NCI-H128 (cell line): ENCODE results near the gene H3-3A.
"Not testable (repeated sequence)": the region's sequence is repeated elsewhere in the genome, so short reads cannot be mapped to it uniquely, and the experiment has no call there.

ENCODE experiments used
- DNase-seq: peaks from one replicate; lab custom pipeline; 2025; ENCODE audit not compliant: unreplicated experiment; lab: John Stamatoyannopoulos, UW

Gene H3-3A

DNA sequence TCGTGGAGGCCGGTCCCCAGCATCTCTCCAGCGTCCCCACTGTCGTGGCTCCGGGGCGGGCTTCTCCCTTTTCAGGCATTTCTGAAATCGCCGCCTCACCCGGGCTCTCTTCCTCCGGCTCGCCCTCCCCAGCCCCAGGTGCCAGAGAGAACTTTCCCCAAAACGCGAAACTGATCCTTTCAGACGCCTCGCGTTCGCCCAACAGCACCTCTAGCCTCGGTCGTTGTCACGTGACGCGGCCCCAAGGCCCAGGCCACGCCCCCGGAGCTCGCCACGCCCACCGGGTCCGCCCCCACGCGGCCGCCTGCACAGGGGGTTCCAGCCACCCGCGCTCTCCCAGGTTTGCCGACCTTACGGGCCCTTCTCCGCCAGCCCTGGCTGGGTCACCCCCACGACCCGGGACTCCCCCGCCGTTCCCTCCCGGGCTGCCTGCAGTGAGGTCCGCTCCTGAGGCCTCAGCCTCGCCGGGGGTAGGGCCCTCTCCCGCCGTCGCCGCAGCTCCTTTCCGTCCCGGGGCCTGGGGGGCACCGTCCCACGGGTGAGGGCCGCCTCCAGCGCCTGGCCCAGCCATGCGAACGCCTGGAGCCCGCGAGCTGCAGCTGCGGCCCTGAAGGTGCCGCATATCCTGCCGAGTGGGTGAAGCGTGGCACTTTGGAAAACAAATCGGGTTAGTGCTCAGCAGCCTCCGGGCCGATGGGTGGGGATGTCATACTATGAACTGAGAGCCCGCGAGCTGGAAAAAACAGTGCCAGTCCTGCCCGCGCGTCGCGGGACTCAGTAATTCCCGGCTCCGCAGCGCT is 21.0 kb downstream of the H3-3A start:
- peak; percentile 77 for DNase-seq

DNA sequence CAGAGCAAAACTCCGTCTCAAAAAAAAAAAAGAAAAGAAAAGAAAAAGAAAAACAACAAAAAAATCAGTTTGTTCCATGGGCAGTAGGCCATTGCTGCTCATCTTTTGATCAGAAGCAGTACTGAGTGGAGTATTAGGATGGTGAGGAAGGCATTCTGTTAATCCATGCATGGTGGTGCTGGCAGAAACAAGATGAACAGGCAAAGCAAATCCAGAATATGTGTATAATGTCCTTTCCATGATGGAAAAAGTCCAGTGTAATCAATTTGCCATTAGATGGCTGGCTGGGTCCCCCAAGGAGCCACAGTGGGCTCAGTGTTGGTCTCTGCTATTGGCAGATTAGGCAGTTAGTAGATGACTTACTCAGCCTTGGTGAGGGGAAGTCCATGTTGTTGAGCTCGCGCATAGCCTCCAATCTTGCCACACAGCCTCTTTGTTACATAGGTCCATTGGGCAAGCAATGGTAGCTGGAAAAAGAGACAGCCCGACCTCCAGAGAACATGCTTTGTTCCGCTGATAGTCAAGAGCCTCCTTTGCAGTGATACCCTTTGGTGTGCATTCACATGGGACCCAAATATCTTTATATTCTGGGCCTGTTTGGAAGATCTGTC is 23.3 kb downstream of the H3-3A start:
- no peak for DNase-seq

GRCh38 chr1:226086776-226087175 is 24.3 kb downstream of the H3-3A start:
- DNase-seq, result no peak

DNA sequence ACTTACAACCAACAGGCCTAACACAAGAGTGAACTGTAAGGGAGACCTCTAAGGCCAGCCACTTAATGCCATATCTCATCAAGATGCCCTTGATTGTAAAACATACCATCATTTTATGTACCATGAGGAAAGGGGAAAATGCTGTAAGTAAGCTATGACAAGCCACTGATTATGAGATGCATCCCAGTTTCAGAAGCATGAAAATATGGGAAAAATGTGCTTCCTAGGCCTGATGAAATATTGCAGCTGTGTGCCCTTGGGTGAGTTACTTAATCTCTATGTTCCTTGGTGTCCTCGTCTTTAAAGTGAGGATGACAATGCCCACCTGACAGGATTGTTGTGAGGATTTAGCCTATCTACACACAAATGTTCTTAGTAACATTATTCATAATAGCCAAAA is 28.9 kb downstream of the H3-3A start:
- DNase-seq, result no peak

- not testable (repeated sequence) for DNase-seq
Measured at GRCh38 chr1:226092048-226092820, 29.7 kb downstream of the H3-3A start.

DNA sequence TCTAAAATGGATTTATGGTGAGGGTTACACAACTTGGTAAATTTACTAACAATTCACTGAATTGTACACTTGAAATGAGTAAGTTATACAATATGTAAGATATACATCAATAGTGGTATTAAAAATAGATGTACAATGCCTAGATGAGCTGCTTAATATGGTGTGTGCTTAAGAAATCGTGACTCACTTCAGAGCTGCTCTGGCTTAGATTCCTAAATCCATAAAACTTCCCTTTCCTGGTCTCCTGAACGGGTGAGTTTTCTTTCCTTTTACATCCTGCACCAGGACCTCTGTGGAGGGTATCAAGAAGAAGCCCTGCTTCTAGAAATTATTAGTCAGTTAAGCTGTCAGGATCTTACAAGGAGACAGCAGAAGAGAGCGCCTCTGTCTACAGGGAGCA is 30.4 kb downstream of the H3-3A start:
- DNase-seq, result no peak

DNA sequence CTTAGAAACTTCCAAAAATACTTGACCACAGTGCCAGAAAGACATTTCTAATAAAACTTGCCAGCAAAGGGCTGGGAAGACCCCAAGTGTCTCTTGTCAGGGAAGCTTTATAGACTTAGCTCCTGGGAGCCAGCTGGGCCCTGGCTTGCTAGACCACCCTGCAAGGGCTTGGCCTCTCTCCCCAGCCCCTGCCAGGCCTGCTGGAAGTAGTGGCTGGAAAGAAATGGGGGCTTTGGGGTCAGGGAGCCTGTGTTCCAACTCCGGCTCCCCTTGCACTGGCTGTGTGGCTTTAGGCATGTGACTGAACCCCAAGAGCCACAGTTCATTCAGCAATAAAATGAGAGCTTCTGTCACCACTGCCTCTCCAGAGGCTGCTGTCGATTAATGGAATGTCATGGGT is 31.1 kb downstream of the H3-3A start:
- no peak for DNase-seq

DNA sequence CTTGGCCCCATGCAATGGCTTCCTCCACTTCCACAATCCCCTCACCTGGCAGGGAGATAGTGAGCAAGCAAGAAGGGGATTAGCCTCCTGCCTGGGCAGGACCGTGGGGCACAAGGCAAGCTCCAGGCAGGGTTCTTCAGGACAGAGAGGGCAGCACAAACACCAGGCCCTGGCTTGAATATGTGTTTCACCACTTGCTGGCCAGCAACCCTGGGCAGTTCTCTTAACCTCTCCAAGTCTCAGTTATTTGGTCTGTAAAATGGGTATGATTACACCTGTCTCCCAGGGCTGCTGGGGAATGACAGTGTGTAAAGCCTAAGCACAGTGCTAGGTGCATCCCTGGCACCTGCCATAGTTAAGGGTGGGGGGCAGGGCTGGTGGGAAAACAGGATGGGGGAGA is 31.9 kb downstream of the H3-3A start:
- DNase-seq, result no peak

- no peak for DNase-seq
Measured at GRCh38 chr1:226095286-226095685, 32.8 kb downstream of the H3-3A start.

DNA sequence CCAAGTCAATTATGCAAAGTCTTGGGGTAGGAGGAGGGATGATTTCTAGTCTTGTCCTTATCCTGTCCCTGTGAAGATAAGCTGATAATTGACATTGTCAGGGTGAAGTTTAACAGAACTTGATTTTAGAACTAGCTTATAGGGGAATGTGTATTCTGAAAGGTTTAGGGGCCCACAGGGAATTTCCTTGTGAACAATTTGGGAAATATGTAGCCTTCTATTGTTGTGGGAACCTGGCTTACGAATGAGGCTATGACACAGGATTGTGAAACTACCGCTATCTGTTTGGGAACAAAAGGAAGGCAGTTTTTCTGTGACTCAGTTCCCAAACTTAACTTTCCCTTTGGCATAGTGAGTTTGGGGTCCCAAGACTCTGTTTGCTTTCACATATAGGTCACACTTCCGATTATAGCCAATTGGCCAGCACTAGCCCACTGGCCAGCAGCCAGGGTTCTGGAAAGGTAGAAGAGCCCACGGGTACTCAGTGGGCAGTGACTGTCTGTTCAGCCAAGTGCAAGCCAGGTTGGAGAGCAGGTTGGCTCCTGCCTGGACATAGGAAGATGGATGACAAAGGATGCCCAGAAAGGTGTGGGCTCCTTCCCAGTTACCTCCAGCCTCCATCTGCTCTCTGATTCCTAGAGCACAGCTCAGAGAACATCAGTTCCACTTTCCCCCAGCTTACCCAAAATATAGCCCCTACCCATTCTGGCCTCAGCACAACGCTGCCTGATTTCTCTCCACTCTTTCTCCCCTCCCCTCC is 35.5 kb downstream of the H3-3A start:
- no peak for DNase-seq

GRCh38 chr1:226098870-226099835 is 36.6 kb downstream of the H3-3A start:
- no peak for DNase-seq

DNA sequence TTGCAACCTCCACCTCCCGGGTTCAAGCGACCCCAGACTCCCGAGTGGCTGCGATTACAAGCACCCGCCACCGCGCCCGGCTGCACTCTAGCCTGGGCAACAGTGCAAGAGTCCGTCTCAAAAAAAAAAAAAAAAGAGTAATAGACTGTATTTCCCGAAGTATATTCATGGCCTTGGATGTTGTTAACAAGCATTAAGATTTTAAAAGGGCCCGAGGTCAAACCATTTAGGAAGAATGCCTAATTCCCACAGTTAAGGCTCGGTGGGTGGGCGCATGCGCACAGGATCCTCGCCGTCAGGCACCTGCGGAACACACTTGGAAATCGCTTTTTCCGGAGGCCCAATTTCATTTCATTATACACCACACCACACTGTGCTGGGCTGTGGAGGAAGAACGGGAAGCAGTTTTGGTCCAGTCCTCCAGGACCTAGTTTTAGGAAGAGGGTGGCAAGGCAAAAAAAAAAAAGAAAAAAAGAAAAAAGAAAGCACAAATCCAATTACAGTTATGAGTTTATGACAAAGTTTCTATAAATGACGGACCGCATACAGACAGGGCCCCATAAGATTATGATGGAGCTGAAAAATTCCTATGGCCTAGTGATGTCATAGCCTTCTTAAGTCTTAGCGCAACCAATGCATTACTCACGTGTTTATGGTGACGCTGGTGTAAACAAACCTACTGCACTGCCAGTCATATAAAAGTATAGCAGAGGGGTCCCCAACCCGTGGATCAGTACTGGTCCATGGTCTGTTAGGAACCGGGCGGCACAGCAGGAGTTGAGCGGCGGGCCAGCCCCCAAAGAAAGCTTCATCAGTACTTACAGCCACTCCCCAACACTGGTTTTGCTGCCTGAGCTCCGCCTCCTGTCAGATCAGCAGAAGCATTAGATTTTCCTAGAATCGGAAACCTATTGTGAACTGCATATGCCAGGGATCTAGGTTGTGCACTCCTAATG is 38.2 kb downstream of the H3-3A start:
- peak; percentile 43 for DNase-seq

DNA sequence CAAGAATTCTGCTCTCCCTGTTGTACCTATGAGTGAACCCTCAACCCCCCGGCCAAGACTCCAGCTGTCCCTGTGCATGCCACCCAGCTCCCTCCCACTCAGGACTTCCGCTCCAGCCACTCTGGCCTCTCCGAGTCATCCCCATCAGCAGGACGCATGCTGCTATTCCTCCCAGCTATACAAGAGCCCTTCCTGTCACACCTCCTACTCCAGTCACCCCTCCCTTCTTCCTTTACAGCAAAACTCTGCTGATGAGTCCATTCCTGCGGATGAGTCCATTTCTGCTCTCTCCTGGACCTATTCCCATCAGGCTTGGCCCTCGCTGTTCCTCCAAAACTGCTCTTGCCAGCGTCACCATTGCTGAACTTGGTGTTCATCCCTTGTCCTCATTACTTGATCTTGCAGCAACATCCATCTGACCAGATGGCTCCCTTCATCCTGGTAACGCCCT is 42.2 kb downstream of the H3-3A start:
- DNase-seq, result no peak

- DNase-seq, result no peak
Measured at GRCh38 chr1:226107471-226108460, 45.2 kb downstream of the H3-3A start.

GRCh38 chr1:226108935-226109828 is 46.7 kb downstream of the H3-3A start:
- no peak for DNase-seq

GRCh38 chr1:226109829-226110248 is 47.3 kb downstream of the H3-3A start:
- peak; percentile 85 for DNase-seq
